ENCODE results near the gene COL16A1.

GRCh38 chr1:31679676-31680230, 24.1 kb downstream of the COL16A1 start:
- TF ChIP-seq CTCF (IDR thresholded peaks at IDR 0.05) (no peak), EP300 (IDR thresholded peaks at IDR 0.05) (no peak)
